Liver (tissue), 9 donors: ENCODE results near the gene PNRC1. TPM values are rescaled to one million over a fixed set of nuclear protein-coding genes. Genes with fewer than 3 reads are reported as not detected.

ENCODE experiments used
- DNase-seq: peaks from one replicate; pipeline ENCODE4 v3.0.0-alpha.2; 2017; ENCODE audit warnings: low spot score
- H3K27ac ChIP-seq, 2 donors: one replicate each; pipeline ENCODE4 v1.7.0; 2013; ENCODE audit warnings: inconsistent platforms in 2 of 2, low read length in 2 of 2, control low read depth in 1 of 2, low read depth in 1 of 2, mild to moderate bottlenecking in 1 of 2
- H3K27me3 ChIP-seq, 4 donors: one replicate each; pipeline versions ENCODE4 v1.6.1 to v1.7.0; 2013; ENCODE audit warnings: low read length in 3 of 4, inconsistent platforms in 1 of 4, mild to moderate bottlenecking in 1 of 4, moderate library complexity in 1 of 4; ENCODE audit not compliant: control insufficient read depth in 4 of 4, insufficient read depth in 4 of 4
- H3K36me3 ChIP-seq, 4 donors: one replicate each; pipeline versions ENCODE4 v1.6.1 to v1.7.0; 2013; ENCODE audit warnings: low read length in 3 of 4, mild to moderate bottlenecking in 3 of 4, low read depth in 1 of 4, moderate library complexity in 1 of 4; ENCODE audit not compliant: control insufficient read depth in 4 of 4, insufficient read depth in 3 of 4
- H3K4me1 ChIP-seq, 4 donors: one replicate each; pipeline versions ENCODE4 v1.6.1 to v1.7.0; 2013; ENCODE audit warnings: low read length in 3 of 4, mild to moderate bottlenecking in 3 of 4, moderate library complexity in 1 of 4; ENCODE audit not compliant: control insufficient read depth in 4 of 4, insufficient read depth in 4 of 4
- H3K4me3 ChIP-seq, 3 donors: one replicate each; pipeline versions ENCODE4 v1.6.1 to v1.7.0; 2013; ENCODE audit warnings: low read length in 3 of 3, control low read depth in 1 of 3, low read depth in 1 of 3, mild to moderate bottlenecking in 1 of 3
- H3K9ac ChIP-seq, 2 donors: one replicate each; pipeline ENCODE4 v1.7.0; 2013; ENCODE audit warnings: low read length in 2 of 2, mild to moderate bottlenecking in 2 of 2, moderate library complexity in 2 of 2, control low read depth in 1 of 2, low read depth in 1 of 2
- H3K9me3 ChIP-seq, 4 donors: one replicate each; pipeline versions ENCODE4 v1.6.1 to v1.7.0; 2013; ENCODE audit warnings: low read length in 3 of 4; ENCODE audit not compliant: control insufficient read depth in 4 of 4
- ATF3 ChIP-seq: IDR thresholded peaks from 2 replicates; pipeline ENCODE4 v1.6.1; 2016; ENCODE audit warnings: antibody characterized with exemption
- CTCF ChIP-seq: fragments of 150-350 bp; IDR thresholded peaks from 2 replicates; pipeline ENCODE4 v1.5.1; 2017; ENCODE audit warnings: improper control_type of control experiment, low read depth, low read length; ENCODE audit not compliant: missing input control
- EGR1 ChIP-seq, 2 donors: IDR thresholded peaks; 2 replicates each; pipeline ENCODE4 v1.6.1; 2016 to 2018; ENCODE audit warnings: antibody characterized with exemption in 2 of 2, low read depth in 2 of 2
- FOXA1 ChIP-seq: IDR thresholded peaks from 2 replicates; pipeline ENCODE4 v1.6.1; 2016; ENCODE audit warnings: antibody characterized with exemption
- FOXA2 ChIP-seq: IDR thresholded peaks from 2 replicates; pipeline ENCODE4 v1.6.1; 2016; ENCODE audit warnings: antibody characterized with exemption
- GABPA ChIP-seq, 2 donors: IDR thresholded peaks in 1 of 2; conservative IDR thresholded peaks in 1 of 2; 2 replicates each; pipeline ENCODE4 v1.6.1; 2016; ENCODE audit warnings: antibody characterized with exemption in 2 of 2, mild to moderate bottlenecking in 1 of 2, moderate library complexity in 1 of 2
- HNF4A ChIP-seq, 2 donors: conservative IDR thresholded peaks; 2 replicates each; pipeline ENCODE4 v1.6.1; 2016; ENCODE audit warnings: antibody characterized with exemption in 2 of 2, mild to moderate bottlenecking in 2 of 2
- HNF4G ChIP-seq: IDR thresholded peaks from 2 replicates; pipeline ENCODE4 v1.6.1; 2016; ENCODE audit warnings: antibody characterized with exemption
- JUND ChIP-seq, 2 donors: IDR thresholded peaks; 2 replicates each; pipeline ENCODE4 v1.6.1; 2016; ENCODE audit warnings: antibody characterized with exemption in 2 of 2
- MAX ChIP-seq: IDR thresholded peaks from 2 replicates; pipeline ENCODE4 v1.6.1; 2016; ENCODE audit warnings: antibody characterized with exemption
- NR2F2 ChIP-seq: IDR thresholded peaks from 2 replicates; pipeline ENCODE4 v1.6.1; 2016; ENCODE audit warnings: antibody characterized with exemption
- RAD21 ChIP-seq, 2 donors: IDR thresholded peaks; 2 replicates each; pipeline ENCODE4 v1.6.1; 2016; ENCODE audit warnings: antibody characterized with exemption in 2 of 2, mild to moderate bottlenecking in 2 of 2
- REST ChIP-seq: IDR thresholded peaks from 2 replicates; pipeline ENCODE4 v1.6.1; 2016; ENCODE audit warnings: antibody characterized with exemption, mild to moderate bottlenecking
- RXRA ChIP-seq, 2 donors: IDR thresholded peaks; 2 replicates each; pipeline ENCODE4 v1.6.1; 2017 to 2018; ENCODE audit warnings: antibody characterized with exemption in 2 of 2, mild to moderate bottlenecking in 1 of 2
- SP1 ChIP-seq: IDR thresholded peaks from 2 replicates; pipeline ENCODE4 v1.6.1; 2018; ENCODE audit warnings: antibody characterized with exemption, mild to moderate bottlenecking
- TAF1 ChIP-seq: conservative IDR thresholded peaks from 2 replicates; pipeline ENCODE4 v1.6.1; 2016; ENCODE audit warnings: antibody characterized with exemption, mild to moderate bottlenecking
- YY1 ChIP-seq: IDR thresholded peaks from 2 replicates; pipeline ENCODE4 v1.6.1; 2016; ENCODE audit warnings: antibody characterized with exemption, mild to moderate bottlenecking
- ZBTB33 ChIP-seq: IDR thresholded peaks from 2 replicates; pipeline ENCODE4 v1.6.1; 2016; ENCODE audit warnings: antibody characterized with exemption
- WGBS: extraction: QIAGEN DNeasy Blood & Tissue Kit; methylation state at CpG from one replicate; pipeline ENCODE4 v1.1.7; 2013; 5-methylcytosine and 5-hydroxymethylcytosine counted together
- polyA plus RNA-seq, 2 donors: library from polyadenylated mRNA; stranded (reverse) in 1 of 2; unstranded in 1 of 2; fragments of 200-250 nt in 1 of 2; fragments of >200 nt in 1 of 2; fragmentation: Nextera tagmentation in 1 of 2; extraction: Ambion mirVana in 1 of 2; gene quantifications; one replicate each; pipeline versions ENCODE4 v1.2.1 to v1.2.3, GENCODE V29; 2013 to 2015
- total RNA-seq, 2 donors: library from RNA; depleted of rRNA; stranded (reverse); fragments of >200 nt; gene quantifications; one replicate each; pipeline ENCODE4 v1.2.3, GENCODE V29; 2014
- donor health status: healthy.
- donor health status: healthy.
- donor health status: healthy.
- donor health status: healthy.
- donor health status: healthy.

PNRC1 gene
- total and polyA plus RNA-seq, 4 donors: 27.4 to 71.4 (median 53.6) TPM

GRCh38 chr6:89120371-89120770, 39.8 kb downstream of the PNRC1 start:
- 80% methylated on average over 4 of the region's 4 CpGs for WGBS
- H3K27ac ChIP-seq: no peak overlapping the region
- peaks cover 3 to 7% (median 5%) of the 10 kb centered on the region in 4 donors for H3K4me1 ChIP-seq
- H3K36me3 ChIP-seq: no peaks in the 10 kb centered on the region
- TF ChIP-seq TAF1: no peak
- TF ChIP-seq JUND (IDR thresholded peaks at IDR 0.05): peak; percentile 48 to 62
- no peaks in the 10 kb centered on the region for H3K27me3 ChIP-seq
- no peak for DNase-seq
- H3K9me3 ChIP-seq: no peaks in the 10 kb centered on the region
- H3K4me3 ChIP-seq: no peak overlapping the region
- H3K9ac ChIP-seq: no peak overlapping the region

GRCh38 chr6:89121934-89122333, 41.4 kb downstream of the PNRC1 start:
- no peaks in the 10 kb centered on the region for H3K27me3 ChIP-seq
- H3K4me1 ChIP-seq: peaks cover 3 to 6% (median 4%) of the 10 kb centered on the region in 4 donors
- no peak for TF ChIP-seq ZBTB33
- TF ChIP-seq HNF4A (conservative IDR thresholded peaks at IDR 0.05): no peak
- no peak for TF ChIP-seq GABPA (IDR thresholded peaks at IDR 0.05 in 1 of 2, conservative IDR thresholded peaks at IDR 0.05 in 1 of 2)
- TF ChIP-seq YY1: no peak
- TF ChIP-seq FOXA2: no peak
- no peak for TF ChIP-seq RAD21 (IDR thresholded peaks at IDR 0.05)
- no peak for TF ChIP-seq JUND (IDR thresholded peaks at IDR 0.05)
- no peak for TF ChIP-seq FOXA1
- no peak for TF ChIP-seq TAF1
- TF ChIP-seq NR2F2: no peak
- TF ChIP-seq CTCF: no peak
- no peak for TF ChIP-seq SP1
- TF ChIP-seq REST: no peak
- no peak for TF ChIP-seq MAX
- TF ChIP-seq HNF4G: no peak
- no peak for TF ChIP-seq ATF3
- no peak for TF ChIP-seq RXRA (IDR thresholded peaks at IDR 0.05)
- TF ChIP-seq EGR1 (IDR thresholded peaks at IDR 0.05; ENCODE audit: low read depth in 2 of 2): no peak
- no peak for DNase-seq
- 88% methylated on average over 1 of the region's 1 CpG for WGBS
- no peaks in the 10 kb centered on the region for H3K36me3 ChIP-seq
- H3K9ac ChIP-seq: no peak overlapping the region
- H3K9me3 ChIP-seq: no peaks in the 10 kb centered on the region
- H3K4me3 ChIP-seq: no peak overlapping the region
- H3K27ac ChIP-seq: no peak overlapping the region
